Hematopoietic multipotent progenitor cell (in vitro differentiated cells): Measurements from ENCODE around the gene MYOZ3. TPM values are rescaled to one million over a fixed set of nuclear protein-coding genes. Genes with fewer than 3 reads are reported as not detected.

Experiments used
- DNase-seq, 3 donors: peaks; one replicate each; pipeline ENCODE4 v3.0.0-alpha.2; 2011 to 2015; ENCODE audit warnings: low read depth in 2 of 3, low spot score in 2 of 3
- total RNA-seq: library from RNA; depleted of rRNA; stranded (reverse); fragments of >200 nt; gene quantifications from one replicate; pipeline ENCODE4 v1.2.3, GENCODE V29; 2012

The MYOZ3 gene
- 10.2 TPM for total RNA-seq

- DNase-seq: no peak
Observed at GRCh38 chr5:150661086-150661485, at the start of gene MYOZ3. Gene MYOZ3, plus strand, starts transcription at chr5:150661251. Its CDS starts 1,691 bp downstream, at chr5:150662942.

- DNase-seq: no peak
Observed at GRCh38 chr5:150612405-150612804, 48.6 kb upstream of the MYOZ3 start.

- DNase-seq: no peak
Observed at GRCh38 chr5:150612905-150613670, 48.0 kb upstream of the MYOZ3 start.

GRCh38 chr5:150613991-150614660 is 46.9 kb upstream of the MYOZ3 start:
- no peak for DNase-seq

GRCh38 chr5:150614661-150615060 is 46.4 kb upstream of the MYOZ3 start:
- DNase-seq: no peak

GRCh38 chr5:150615141-150615699 is 45.8 kb upstream of the MYOZ3 start:
- DNase-seq: no peak

- peak in 1 of 3 donors; percentile 11 for DNase-seq
Observed at GRCh38 chr5:150616024-150616470, 45.0 kb upstream of the MYOZ3 start.

GRCh38 chr5:150616506-150616905 is 44.5 kb upstream of the MYOZ3 start:
- no peak for DNase-seq

GRCh38 chr5:150618163-150618562 is 42.9 kb upstream of the MYOZ3 start:
- DNase-seq: no peak

GRCh38 chr5:150618588-150619281 is 42.3 kb upstream of the MYOZ3 start:
- no peak for DNase-seq

GRCh38 chr5:150619359-150620230 is 41.5 kb upstream of the MYOZ3 start:
- no peak for DNase-seq

GRCh38 chr5:150621301-150621700 is 39.8 kb upstream of the MYOZ3 start:
- DNase-seq: no peak

- no peak for DNase-seq
Observed at GRCh38 chr5:150622157-150622556, 38.9 kb upstream of the MYOZ3 start.

- no peak for DNase-seq
Observed at GRCh38 chr5:150623152-150623877, 37.7 kb upstream of the MYOZ3 start.

GRCh38 chr5:150623878-150624216 is 37.2 kb upstream of the MYOZ3 start:
- DNase-seq: no peak

- DNase-seq: peak; percentile 9 to 25 (median 22)
Observed at GRCh38 chr5:150624334-150625163, 36.5 kb upstream of the MYOZ3 start.

- DNase-seq: no peak
Observed at GRCh38 chr5:150625164-150625535, 35.9 kb upstream of the MYOZ3 start.

- peak in 1 of 3 donors; percentile 22 for DNase-seq
Observed at GRCh38 chr5:150625831-150626746, 35.0 kb upstream of the MYOZ3 start.
